Liver (tissue), 9 donors: ENCODE measurements around the gene GRIP2. TPM values are rescaled to one million over a fixed set of nuclear protein-coding genes. Genes with fewer than 3 reads are reported as not detected.

Experiments
- DNase-seq: peaks from one replicate; pipeline ENCODE4 v3.0.0-alpha.2; 2017; ENCODE audit warnings: low spot score
- H3K27ac ChIP-seq, 2 donors: one replicate each; pipeline ENCODE4 v1.7.0; 2013; ENCODE audit warnings: inconsistent platforms in 2 of 2, low read length in 2 of 2, control low read depth in 1 of 2, low read depth in 1 of 2, mild to moderate bottlenecking in 1 of 2
- H3K27me3 ChIP-seq, 4 donors: one replicate each; pipeline versions ENCODE4 v1.6.1 to v1.7.0; 2013; ENCODE audit warnings: low read length in 3 of 4, inconsistent platforms in 1 of 4, mild to moderate bottlenecking in 1 of 4, moderate library complexity in 1 of 4; ENCODE audit not compliant: control insufficient read depth in 4 of 4, insufficient read depth in 4 of 4
- H3K36me3 ChIP-seq, 4 donors: one replicate each; pipeline versions ENCODE4 v1.6.1 to v1.7.0; 2013; ENCODE audit warnings: low read length in 3 of 4, mild to moderate bottlenecking in 3 of 4, low read depth in 1 of 4, moderate library complexity in 1 of 4; ENCODE audit not compliant: control insufficient read depth in 4 of 4, insufficient read depth in 3 of 4
- H3K4me1 ChIP-seq, 4 donors: one replicate each; pipeline versions ENCODE4 v1.6.1 to v1.7.0; 2013; ENCODE audit warnings: low read length in 3 of 4, mild to moderate bottlenecking in 3 of 4, moderate library complexity in 1 of 4; ENCODE audit not compliant: control insufficient read depth in 4 of 4, insufficient read depth in 4 of 4
- H3K4me3 ChIP-seq, 3 donors: one replicate each; pipeline versions ENCODE4 v1.6.1 to v1.7.0; 2013; ENCODE audit warnings: low read length in 3 of 3, control low read depth in 1 of 3, low read depth in 1 of 3, mild to moderate bottlenecking in 1 of 3
- H3K9ac ChIP-seq, 2 donors: one replicate each; pipeline ENCODE4 v1.7.0; 2013; ENCODE audit warnings: low read length in 2 of 2, mild to moderate bottlenecking in 2 of 2, moderate library complexity in 2 of 2, control low read depth in 1 of 2, low read depth in 1 of 2
- H3K9me3 ChIP-seq, 4 donors: one replicate each; pipeline versions ENCODE4 v1.6.1 to v1.7.0; 2013; ENCODE audit warnings: low read length in 3 of 4; ENCODE audit not compliant: control insufficient read depth in 4 of 4
- ATF3 ChIP-seq: IDR thresholded peaks from 2 replicates; pipeline ENCODE4 v1.6.1; 2016; ENCODE audit warnings: antibody characterized with exemption
- CTCF ChIP-seq: fragments of 150-350 bp; IDR thresholded peaks from 2 replicates; pipeline ENCODE4 v1.5.1; 2017; ENCODE audit warnings: improper control_type of control experiment, low read depth, low read length; ENCODE audit not compliant: missing input control
- EGR1 ChIP-seq, 2 donors: IDR thresholded peaks; 2 replicates each; pipeline ENCODE4 v1.6.1; 2016 to 2018; ENCODE audit warnings: antibody characterized with exemption in 2 of 2, low read depth in 2 of 2
- FOXA1 ChIP-seq: IDR thresholded peaks from 2 replicates; pipeline ENCODE4 v1.6.1; 2016; ENCODE audit warnings: antibody characterized with exemption
- FOXA2 ChIP-seq: IDR thresholded peaks from 2 replicates; pipeline ENCODE4 v1.6.1; 2016; ENCODE audit warnings: antibody characterized with exemption
- HNF4A ChIP-seq, 2 donors: conservative IDR thresholded peaks; 2 replicates each; pipeline ENCODE4 v1.6.1; 2016; ENCODE audit warnings: antibody characterized with exemption in 2 of 2, mild to moderate bottlenecking in 2 of 2
- HNF4G ChIP-seq: IDR thresholded peaks from 2 replicates; pipeline ENCODE4 v1.6.1; 2016; ENCODE audit warnings: antibody characterized with exemption
- MAX ChIP-seq: IDR thresholded peaks from 2 replicates; pipeline ENCODE4 v1.6.1; 2016; ENCODE audit warnings: antibody characterized with exemption
- NR2F2 ChIP-seq: IDR thresholded peaks from 2 replicates; pipeline ENCODE4 v1.6.1; 2016; ENCODE audit warnings: antibody characterized with exemption
- RAD21 ChIP-seq, 2 donors: IDR thresholded peaks; 2 replicates each; pipeline ENCODE4 v1.6.1; 2016; ENCODE audit warnings: antibody characterized with exemption in 2 of 2, mild to moderate bottlenecking in 2 of 2
- RXRA ChIP-seq, 2 donors: IDR thresholded peaks; 2 replicates each; pipeline ENCODE4 v1.6.1; 2017 to 2018; ENCODE audit warnings: antibody characterized with exemption in 2 of 2, mild to moderate bottlenecking in 1 of 2
- SP1 ChIP-seq: IDR thresholded peaks from 2 replicates; pipeline ENCODE4 v1.6.1; 2018; ENCODE audit warnings: antibody characterized with exemption, mild to moderate bottlenecking
- TAF1 ChIP-seq: conservative IDR thresholded peaks from 2 replicates; pipeline ENCODE4 v1.6.1; 2016; ENCODE audit warnings: antibody characterized with exemption, mild to moderate bottlenecking
- YY1 ChIP-seq: IDR thresholded peaks from 2 replicates; pipeline ENCODE4 v1.6.1; 2016; ENCODE audit warnings: antibody characterized with exemption, mild to moderate bottlenecking
- ZBTB33 ChIP-seq: IDR thresholded peaks from 2 replicates; pipeline ENCODE4 v1.6.1; 2016; ENCODE audit warnings: antibody characterized with exemption
- WGBS: extraction: QIAGEN DNeasy Blood & Tissue Kit; methylation state at CpG from one replicate; pipeline ENCODE4 v1.1.7; 2013; 5-methylcytosine and 5-hydroxymethylcytosine counted together
- polyA plus RNA-seq, 2 donors: library from polyadenylated mRNA; stranded (reverse) in 1 of 2; unstranded in 1 of 2; fragments of 200-250 nt in 1 of 2; fragments of >200 nt in 1 of 2; fragmentation: Nextera tagmentation in 1 of 2; extraction: Ambion mirVana in 1 of 2; gene quantifications; one replicate each; pipeline versions ENCODE4 v1.2.1 to v1.2.3, GENCODE V29; 2013 to 2015
- total RNA-seq, 2 donors: library from RNA; depleted of rRNA; stranded (reverse); fragments of >200 nt; gene quantifications; one replicate each; pipeline ENCODE4 v1.2.3, GENCODE V29; 2014
- donor health status: healthy.
- donor health status: healthy.
- donor health status: healthy.
- donor health status: healthy.
- donor health status: healthy.

Gene GRIP2
- total and polyA plus RNA-seq, 4 donors: 0.05 to 0.33 (median 0.09) TPM; not detected in 1

GRCh38 chr3:14494973-14495300 is 45.2 kb downstream of the GRIP2 start:
- no peak overlapping the region for H3K4me3 ChIP-seq
- no peaks in the 10 kb centered on the region for H3K36me3 ChIP-seq
- no peaks in the 10 kb centered on the region for H3K27me3 ChIP-seq
- no peak for TF ChIP-seq HNF4G
- TF ChIP-seq EGR1 (IDR thresholded peaks at IDR 0.05; ENCODE audit: low read depth in 2 of 2): no peak
- TF ChIP-seq FOXA1: no peak
- TF ChIP-seq RAD21 (IDR thresholded peaks at IDR 0.05): no peak
- TF ChIP-seq NR2F2: no peak
- TF ChIP-seq YY1: no peak
- TF ChIP-seq SP1: no peak
- no peak for TF ChIP-seq FOXA2
- TF ChIP-seq ZBTB33: no peak
- no peak for TF ChIP-seq ATF3
- TF ChIP-seq RXRA (IDR thresholded peaks at IDR 0.05): no peak
- no peak for TF ChIP-seq TAF1
- TF ChIP-seq CTCF: no peak
- TF ChIP-seq HNF4A (conservative IDR thresholded peaks at IDR 0.05): no peak
- no peaks in the 10 kb centered on the region for H3K9me3 ChIP-seq
- 81% methylated on average over 5 of the region's 5 CpGs for WGBS
- DNase-seq: no peak
- no peak overlapping the region for H3K27ac ChIP-seq
- no peaks in the 10 kb centered on the region for H3K4me1 ChIP-seq
- H3K9ac ChIP-seq: no peak overlapping the region

- Histone ChIP-seq H3K9me3 (no peaks in the 10 kb centered on the region), H3K4me3 (no peak overlapping the region), H3K4me1 (no peaks in the 10 kb centered on the region), H3K27me3 (no peaks in the 10 kb centered on the region), H3K36me3 (no peaks in the 10 kb centered on the region), H3K27ac (no peak overlapping the region), H3K9ac (no peak overlapping the region)
- DNase-seq: no peak
- TF ChIP-seq TAF1 (no peak), RAD21 (IDR thresholded peaks at IDR 0.05) (no peak), SP1 (no peak), MAX (no peak)
- 94% methylated on average over 17 of the region's 17 CpGs for WGBS
These were observed 45.7 kb downstream of the GRIP2 start for GRCh38 chr3:14494279-14494972.
